Measurements from ENCODE around the gene FGD3. TPM values are rescaled to one million over a fixed set of nuclear protein-coding genes. Genes with fewer than 3 reads are reported as not detected.
A peak's percentile ranks its signal among the peaks of the same experiment; 100 is the strongest.

Gene FGD3
- total RNA-seq, 2 experiments from 2014 or later, result 57.7 to 58.8 TPM

GRCh38 chr9:93053781-93054331 lies 106.5 kb downstream of the FGD3 start:
- no peak overlapping the region for H3K27ac Mint-ChIP-seq
- no peak for DNase-seq
- H3K4me1 Mint-ChIP-seq (ENCODE audit: low read depth), result peaks cover 25% of the 10 kb centered on the region
- CTCF ChIA-PET, result interaction anchor here (0.9 to 1.1 kb wide), 2 partner anchors 17 to 18 kb away, joined by 3 read pairs; no protein-coding TSS in a partner anchor
- no peaks in the 10 kb centered on the region for H3K9me3 Mint-ChIP-seq
- no peak overlapping the region for H3K4me3 Mint-ChIP-seq
- no peaks in the 10 kb centered on the region for H3K27me3 Mint-ChIP-seq (ENCODE audit: low read depth)
- H3K36me3 Mint-ChIP-seq (ENCODE audit: low read depth), result no peaks in the 10 kb centered on the region
- intact Hi-C loops (cut with micrococcal nuclease), result no loop called here

- intact Hi-C loops (cut with micrococcal nuclease), result no loop called here
- H3K27me3 Mint-ChIP-seq (ENCODE audit: low read depth), result no peaks in the 10 kb centered on the region
- H3K4me3 Mint-ChIP-seq, result no peak overlapping the region
- DNase-seq, result no peak
- CTCF ChIA-PET, result interaction anchor here (0.6 to 1.4 kb wide), 3 partner anchors 18 to 92 kb away, joined by 3 to 6 read pairs (median 3); no protein-coding TSS in a partner anchor
- H3K9me3 Mint-ChIP-seq, result no peaks in the 10 kb centered on the region
- peaks cover under 1% of the 10 kb centered on the region for H3K36me3 Mint-ChIP-seq (ENCODE audit: low read depth)
- H3K4me1 Mint-ChIP-seq (ENCODE audit: low read depth), result peaks cover 23% of the 10 kb centered on the region
- no peak overlapping the region for H3K27ac Mint-ChIP-seq
Measured at GRCh38 chr9:93054758-93055704, 107.7 kb downstream of the FGD3 start.

GRCh38 chr9:93057042-93057702 lies 109.8 kb downstream of the FGD3 start:
- DNase-seq, result no peak
- CTCF ChIA-PET, result interaction anchor here (0.7 to 1.2 kb wide), 2 partner anchors 54 to 176 kb away, joined by 5 to 7 read pairs; no protein-coding TSS in a partner anchor
- Mint-ChIP-seq H3K9me3 (no peaks in the 10 kb centered on the region), H3K27me3 (ENCODE audit: low read depth) (no peaks in the 10 kb centered on the region), H3K4me1 (ENCODE audit: low read depth) (peaks cover 45% of the 10 kb centered on the region), H3K36me3 (ENCODE audit: low read depth) (peaks cover 11% of the 10 kb centered on the region), H3K27ac (no peak overlapping the region), H3K4me3 (no peak overlapping the region)
- intact Hi-C loops (cut with micrococcal nuclease), result no loop called here

- peaks cover 51% of the 10 kb centered on the region for H3K4me1 Mint-ChIP-seq (ENCODE audit: low read depth)
- peak overlapping the region; percentile 53 for H3K27ac Mint-ChIP-seq
- no peaks in the 10 kb centered on the region for H3K9me3 Mint-ChIP-seq
- H3K27me3 Mint-ChIP-seq (ENCODE audit: low read depth), result no peaks in the 10 kb centered on the region
- CTCF ChIA-PET, result no interaction called here
- H3K4me3 Mint-ChIP-seq, result peak overlapping the region; percentile 63
- intact Hi-C loops (cut with micrococcal nuclease), result loop anchor here (1.0 to 2.0 kb wide), 2 partner anchors 17 to 30 kb away; no protein-coding TSS in a partner anchor
- H3K36me3 Mint-ChIP-seq (ENCODE audit: low read depth), result peaks cover 15% of the 10 kb centered on the region
- DNase-seq, result no peak
Measured at GRCh38 chr9:93057703-93058354, 110.5 kb downstream of the FGD3 start.

- CTCF ChIA-PET, result interaction anchor here (2.6 kb wide), 1 partner anchor 55 kb away, joined by 12 read pairs; no protein-coding TSS in a partner anchor
- H3K4me1 Mint-ChIP-seq (ENCODE audit: low read depth), result peaks cover 55% of the 10 kb centered on the region
Measured at GRCh38 chr9:93058355-93059010, 111.2 kb downstream of the FGD3 start, which contains the start of gene SUSD3. Gene SUSD3, plus strand, starts transcription at chr9:93058701. Its CDS starts 42 bp downstream, at chr9:93058743.

GRCh38 chr9:93059011-93059714 lies 111.8 kb downstream of the FGD3 start:
- Mint-ChIP-seq H3K27me3 (ENCODE audit: low read depth) (no peaks in the 10 kb centered on the region), H3K27ac (peak overlapping the region; percentile 99), H3K4me3 (peak overlapping the region; percentile 93), H3K9me3 (no peaks in the 10 kb centered on the region), H3K4me1 (ENCODE audit: low read depth) (peaks cover 57% of the 10 kb centered on the region), H3K36me3 (ENCODE audit: low read depth) (peaks cover 19% of the 10 kb centered on the region)
- DNase-seq, result peak; percentile 44
- CTCF ChIA-PET, result interaction anchor here (0.9 to 2.6 kb wide), 3 partner anchors 9 to 94 kb away, joined by 3 to 12 read pairs (median 4); no protein-coding TSS in a partner anchor
- intact Hi-C loops (cut with micrococcal nuclease), result loop anchor here (2.0 kb wide), 1 partner anchor 18 kb away; no protein-coding TSS in a partner anchor

More at GRCh38 chr9:93058355-93059010, 111.2 kb downstream of the FGD3 start, which contains the start of gene SUSD3:
- Mint-ChIP-seq H3K27me3 (ENCODE audit: low read depth) (no peaks in the 10 kb centered on the region), H3K4me3 (peak within 1 kb of the TSS; percentile 93), H3K9me3 (no peaks in the 10 kb centered on the region), H3K27ac (peak within 1 kb of the TSS; percentile 99), H3K36me3 (ENCODE audit: low read depth) (peaks cover 15% of the 10 kb centered on the region)
- peak; percentile 66 for DNase-seq
- intact Hi-C loops (cut with micrococcal nuclease), result loop anchor here (1.0 to 2.0 kb wide), 2 partner anchors 18 to 30 kb away; no protein-coding TSS in a partner anchor

GRCh38 chr9:93059715-93060578 lies 112.6 kb downstream of the FGD3 start:
- H3K4me3 Mint-ChIP-seq, result peak overlapping the region; percentile 93
- peaks cover 25% of the 10 kb centered on the region for H3K36me3 Mint-ChIP-seq (ENCODE audit: low read depth)
- DNase-seq, result no peak
- intact Hi-C loops (cut with micrococcal nuclease), result loop anchor here (1.0 to 10.0 kb wide), 3 partner anchors 19 to 735 kb away; partner anchors contain the start of genes CENPP and NOL8
- H3K27ac Mint-ChIP-seq, result peak overlapping the region; percentile 99
- peaks cover 64% of the 10 kb centered on the region for H3K4me1 Mint-ChIP-seq (ENCODE audit: low read depth)
- CTCF ChIA-PET, result interaction anchor here (0.9 to 2.6 kb wide), 6 partner anchors 8 to 103 kb away, joined by 3 to 12 read pairs (median 4); no protein-coding TSS in a partner anchor
- H3K9me3 Mint-ChIP-seq, result no peaks in the 10 kb centered on the region
- no peaks in the 10 kb centered on the region for H3K27me3 Mint-ChIP-seq (ENCODE audit: low read depth)

GRCh38 chr9:93060746-93061259 lies 113.5 kb downstream of the FGD3 start:
- H3K4me1 Mint-ChIP-seq (ENCODE audit: low read depth), result peaks cover 70% of the 10 kb centered on the region
- peak overlapping the region; percentile 99 for H3K27ac Mint-ChIP-seq
- H3K9me3 Mint-ChIP-seq, result no peaks in the 10 kb centered on the region
- peaks cover 32% of the 10 kb centered on the region for H3K36me3 Mint-ChIP-seq (ENCODE audit: low read depth)
- no peaks in the 10 kb centered on the region for H3K27me3 Mint-ChIP-seq (ENCODE audit: low read depth)
- CTCF ChIA-PET, result interaction anchor here (0.6 to 2.6 kb wide), 7 partner anchors 21 to 423 kb away, joined by 3 to 12 read pairs (median 4); no protein-coding TSS in a partner anchor
- H3K4me3 Mint-ChIP-seq, result peak overlapping the region; percentile 93
- peak; percentile 60 for DNase-seq
- intact Hi-C loops (cut with micrococcal nuclease), result loop anchor here (1.0 to 10.0 kb wide), 2 partner anchors 34 to 736 kb away; partner anchors contain the start of genes CENPP and NOL8

GRCh38 chr9:93061260-93061751 lies 114.0 kb downstream of the FGD3 start:
- intact Hi-C loops (cut with micrococcal nuclease), result loop anchor here (10.0 kb wide), 1 partner anchor 737 kb away; the partner anchor contains the start of genes CENPP and NOL8
- peaks cover 34% of the 10 kb centered on the region for H3K36me3 Mint-ChIP-seq (ENCODE audit: low read depth)
- peaks cover 71% of the 10 kb centered on the region for H3K4me1 Mint-ChIP-seq (ENCODE audit: low read depth)
- H3K4me3 Mint-ChIP-seq, result peak overlapping the region; percentile 93
- no peaks in the 10 kb centered on the region for H3K27me3 Mint-ChIP-seq (ENCODE audit: low read depth)
- H3K9me3 Mint-ChIP-seq, result no peaks in the 10 kb centered on the region
- peak overlapping the region; percentile 99 for H3K27ac Mint-ChIP-seq
- DNase-seq, result no peak
- CTCF ChIA-PET, result interaction anchor here (0.8 to 2.6 kb wide), 6 partner anchors 21 to 107 kb away, joined by 3 to 12 read pairs (median 3); no protein-coding TSS in a partner anchor
